ENCODE results near the gene PHC3. TPM values are rescaled to one million over a fixed set of nuclear protein-coding genes. Genes with fewer than 3 reads are reported as not detected.

The PHC3 gene
- total and polyA plus RNA-seq, 10 donors, result 4.9 to 130 (median 92.8) TPM

GRCh38 chr3:170155604-170156003 lies 25.9 kb downstream of the PHC3 start:
- no peaks in the 10 kb centered on the region for H3K9me3 ChIP-seq
- H3K4me3 ChIP-seq, result peak overlapping the region in 1 of 8 donors; percentile 25
- no peak for DNase-seq
- intact Hi-C loops (cut with DNase I; ENCODE audit: low total_unique reads), result no loop called here
- H3K27ac ChIP-seq, result peak overlapping the region in 7 of 8 donors; percentile 72 to 88 (median 81)
- H3K36me3 ChIP-seq, result peaks cover 0 to 64% (median 6%) of the 10 kb centered on the region in 6 donors
- peaks cover 19 to 99% (median 65%) of the 10 kb centered on the region in 6 donors for H3K4me1 ChIP-seq
- TF ChIP-seq POLR2AphosphoS5 (IDR thresholded peaks at IDR 0.05) (no peak), CTCF (IDR thresholded peaks at IDR 0.05 in 8 of 11, conservative IDR thresholded peaks at IDR 0.05 in 3 of 11) (no peak), POLR2A (IDR thresholded peaks at IDR 0.05) (no peak)
- 75 to 95% (median 90%) methylated on average over 5 of the region's 5 CpGs for WGBS, 5 donors
- H3K27me3 ChIP-seq (replicated peaks in 1 of 7), result no peaks in the 10 kb centered on the region

GRCh38 chr3:170154569-170155143 lies 26.9 kb downstream of the PHC3 start:
- 27 to 33% (median 30%) methylated on average over 3 of the region's 3 CpGs for WGBS, 5 donors
- peak overlapping the region in 1 of 8 donors; percentile 25 for H3K4me3 ChIP-seq
- no peak for TF ChIP-seq POLR2A (IDR thresholded peaks at IDR 0.05)
- TF ChIP-seq CTCF (IDR thresholded peaks at IDR 0.05 in 8 of 11, conservative IDR thresholded peaks at IDR 0.05 in 3 of 11), result no peak
- no peak for TF ChIP-seq POLR2AphosphoS5 (IDR thresholded peaks at IDR 0.05)
- no peak for DNase-seq
- intact Hi-C loops (cut with DNase I; ENCODE audit: low total_unique reads), result no loop called here
- peak overlapping the region; percentile 51 to 88 (median 79) for H3K27ac ChIP-seq
- no peaks in the 10 kb centered on the region for H3K27me3 ChIP-seq (replicated peaks in 1 of 7)
- peaks cover 19 to 96% (median 57%) of the 10 kb centered on the region in 6 donors for H3K4me1 ChIP-seq
- H3K9me3 ChIP-seq, result no peaks in the 10 kb centered on the region
- H3K36me3 ChIP-seq, result peaks cover 0 to 64% (median 9%) of the 10 kb centered on the region in 6 donors

- Histone ChIP-seq H3K36me3 (peaks cover 0 to 67% (median 9%) of the 10 kb centered on the region in 6 donors), H3K4me3 (peak overlapping the region in 1 of 8 donors; percentile 25), H3K27me3 (replicated peaks in 1 of 7) (no peaks in the 10 kb centered on the region), H3K4me1 (peaks cover 19 to 96% (median 58%) of the 10 kb centered on the region in 6 donors), H3K9me3 (no peaks in the 10 kb centered on the region), H3K27ac (peak overlapping the region; percentile 8 to 88 (median 79))
- TF ChIP-seq POLR2A (IDR thresholded peaks at IDR 0.05), result no peak
- no peak for TF ChIP-seq POLR2AphosphoS5 (IDR thresholded peaks at IDR 0.05)
- no peak for TF ChIP-seq CTCF (IDR thresholded peaks at IDR 0.05 in 8 of 11, conservative IDR thresholded peaks at IDR 0.05 in 3 of 11)
- intact Hi-C loops (cut with DNase I; ENCODE audit: low total_unique reads), result no loop called here
- DNase-seq, result no peak
- 80 to 84% (median 82%) methylated on average over 3 of the region's 3 CpGs for WGBS, 5 donors
These were observed 27.4 kb downstream of the PHC3 start for GRCh38 chr3:170154084-170154483.

GRCh38 chr3:170151536-170151935 lies 30.0 kb downstream of the PHC3 start:
- Histone ChIP-seq H3K4me3 (no peak overlapping the region), H3K9me3 (no peaks in the 10 kb centered on the region), H3K4me1 (peaks cover 19 to 91% (median 50%) of the 10 kb centered on the region in 6 donors), H3K27ac (peak overlapping the region in 2 of 8 donors; percentile 18 to 88), H3K36me3 (peaks cover 0 to 74% (median 6%) of the 10 kb centered on the region in 6 donors), H3K27me3 (replicated peaks in 1 of 7) (no peaks in the 10 kb centered on the region)
- no peak for TF ChIP-seq POLR2A (IDR thresholded peaks at IDR 0.05)
- no peak for TF ChIP-seq CTCF (IDR thresholded peaks at IDR 0.05 in 8 of 11, conservative IDR thresholded peaks at IDR 0.05 in 3 of 11)
- no peak for TF ChIP-seq POLR2AphosphoS5 (IDR thresholded peaks at IDR 0.05)
- intact Hi-C loops (cut with DNase I; ENCODE audit: low total_unique reads), result no loop called here
- DNase-seq, result no peak
- WGBS, 5 donors, result 71 to 94% (median 81%) methylated on average over 2 of the region's 2 CpGs

Data from spleen (tissue), 11 donors.